ENCODE measurements around the gene ACAP3.

ACAP3 gene

GRCh38 chr1:1294250-1294890 lies 13.4 kb downstream of the ACAP3 start:
- Histone ChIP-seq H3K36me3 (ENCODE audit: control insufficient read depth, low read length) (no peaks in the 10 kb centered on the region), H3K9me3 (ENCODE audit: control insufficient read depth, insufficient read depth, low read length) (no peaks in the 10 kb centered on the region; the same call in 1 of the 2 replicates), H3K27ac (ENCODE audit: low read depth, low read length) (no peak overlapping the region), H3K79me2 (ENCODE audit: control insufficient read depth, low read length) (no peaks in the 10 kb centered on the region), H3F3A (ENCODE audit: control insufficient read depth, insufficient read depth) (no peaks in the 10 kb centered on the region), H3K4me2 (ENCODE audit: low read length) (no peak overlapping the region), H3K4me3 (ENCODE audit: low read length) (no peak overlapping the region), H3K9me2 (replicated peaks; ENCODE audit: control insufficient read depth, low read length) (no peaks in the 10 kb centered on the region), H4K20me1 (ENCODE audit: control insufficient read depth, insufficient read depth, low read depth, low read length) (no peaks in the 10 kb centered on the region), H3K4me1 (ENCODE audit: control insufficient read depth, low read length) (no peaks in the 10 kb centered on the region), H3K27me3 (ENCODE audit: control insufficient read depth, low read length) (no peaks in the 10 kb centered on the region)
- no peak for TF ChIP-seq EZH2phosphoT487 (IDR thresholded peaks at IDR 0.05; ENCODE audit: borderline replicate concordance, low read length)
- TF ChIP-seq, protein P1, sequence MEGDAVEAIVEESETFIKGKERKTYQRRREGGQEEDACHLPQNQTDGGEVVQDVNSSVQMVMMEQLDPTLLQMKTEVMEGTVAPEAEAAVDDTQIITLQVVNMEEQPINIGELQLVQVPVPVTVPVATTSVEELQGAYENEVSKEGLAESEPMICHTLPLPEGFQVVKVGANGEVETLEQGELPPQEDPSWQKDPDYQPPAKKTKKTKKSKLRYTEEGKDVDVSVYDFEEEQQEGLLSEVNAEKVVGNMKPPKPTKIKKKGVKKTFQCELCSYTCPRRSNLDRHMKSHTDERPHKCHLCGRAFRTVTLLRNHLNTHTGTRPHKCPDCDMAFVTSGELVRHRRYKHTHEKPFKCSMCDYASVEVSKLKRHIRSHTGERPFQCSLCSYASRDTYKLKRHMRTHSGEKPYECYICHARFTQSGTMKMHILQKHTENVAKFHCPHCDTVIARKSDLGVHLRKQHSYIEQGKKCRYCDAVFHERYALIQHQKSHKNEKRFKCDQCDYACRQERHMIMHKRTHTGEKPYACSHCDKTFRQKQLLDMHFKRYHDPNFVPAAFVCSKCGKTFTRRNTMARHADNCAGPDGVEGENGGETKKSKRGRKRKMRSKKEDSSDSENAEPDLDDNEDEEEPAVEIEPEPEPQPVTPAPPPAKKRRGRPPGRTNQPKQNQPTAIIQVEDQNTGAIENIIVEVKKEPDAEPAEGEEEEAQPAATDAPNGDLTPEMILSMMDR (IDR thresholded peaks at IDR 0.05; ENCODE audit: low read depth, low read length, poor library complexity, severe bottlenecking) = no peak

DNA sequence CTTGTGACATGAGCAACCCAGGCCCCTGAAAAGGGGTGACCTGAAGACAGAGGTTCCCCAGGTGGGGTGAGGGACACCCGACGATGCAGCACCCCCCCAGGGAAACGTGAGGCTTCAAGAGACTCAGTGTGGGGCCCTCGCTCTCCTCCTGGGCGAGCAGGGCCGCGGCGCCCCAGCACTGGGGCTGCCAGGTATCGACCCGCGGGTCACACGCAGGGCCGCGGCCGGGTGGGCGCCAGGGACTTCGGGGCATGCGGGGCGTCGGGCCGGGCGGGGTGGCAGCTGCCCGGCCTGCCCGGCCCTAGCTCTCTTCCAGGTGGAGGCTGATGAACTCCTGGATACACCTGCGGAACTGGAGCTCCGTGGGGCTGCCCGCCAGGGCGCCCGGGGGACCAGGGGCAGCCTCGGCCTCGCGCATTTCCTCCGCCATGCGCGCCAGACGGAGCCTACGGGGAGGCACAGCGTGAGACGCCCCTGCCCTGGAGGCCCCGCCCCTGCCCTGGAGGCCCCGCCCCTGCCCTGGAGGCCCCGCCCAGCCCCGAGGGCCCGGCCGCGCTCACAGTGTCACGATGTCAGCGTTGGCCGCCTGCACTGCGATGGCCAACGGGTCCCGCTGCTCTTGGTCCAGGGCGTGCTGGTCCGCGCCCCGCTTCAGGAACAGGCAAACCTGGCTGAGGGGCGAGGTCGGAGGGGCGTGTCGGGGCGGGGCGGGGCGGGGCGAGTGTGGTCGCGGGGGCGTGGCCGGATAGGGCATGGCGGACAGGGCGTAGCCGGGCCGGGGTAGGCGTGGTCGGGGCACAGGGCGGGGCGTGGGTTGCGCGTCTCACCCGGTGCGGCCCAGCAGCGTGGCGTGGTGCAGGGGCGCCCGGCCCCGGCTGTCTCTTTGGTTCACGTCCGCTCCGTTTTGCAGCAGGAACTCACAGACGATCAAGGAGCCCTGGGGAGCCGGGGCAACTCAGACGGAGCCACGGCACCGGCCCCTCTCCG lies 14.2 kb downstream of the ACAP3 start:
- Histone ChIP-seq H3K36me3 (ENCODE audit: control insufficient read depth, low read length) (no peaks in the 10 kb centered on the region), H3K9me3 (ENCODE audit: control insufficient read depth, insufficient read depth, low read length) (no peaks in the 10 kb centered on the region; the same call in 1 of the 2 replicates), H4K20me1 (ENCODE audit: control insufficient read depth, insufficient read depth, low read depth, low read length) (no peaks in the 10 kb centered on the region), H3K27ac (ENCODE audit: low read depth, low read length) (no peak overlapping the region), H3K4me2 (ENCODE audit: low read length) (no peak overlapping the region), H3K4me3 (ENCODE audit: low read length) (no peak overlapping the region), H3K9me2 (replicated peaks; ENCODE audit: control insufficient read depth, low read length) (no peaks in the 10 kb centered on the region), H3K79me2 (ENCODE audit: control insufficient read depth, low read length) (no peaks in the 10 kb centered on the region), H3F3A (ENCODE audit: control insufficient read depth, insufficient read depth) (no peaks in the 10 kb centered on the region), H3K4me1 (ENCODE audit: control insufficient read depth, low read length) (no peaks in the 10 kb centered on the region), H3K27me3 (ENCODE audit: control insufficient read depth, low read length) (no peaks in the 10 kb centered on the region)
- TF ChIP-seq, protein P1 (IDR thresholded peaks at IDR 0.05; ENCODE audit: low read depth, low read length, poor library complexity, severe bottlenecking) = no peak
- TF ChIP-seq EZH2phosphoT487 (IDR thresholded peaks at IDR 0.05; ENCODE audit: borderline replicate concordance, low read length) = no peak

- H4K20me1 ChIP-seq (ENCODE audit: control insufficient read depth, insufficient read depth, low read depth, low read length) = no peaks in the 10 kb centered on the region
- H3K4me2 ChIP-seq (ENCODE audit: low read length) = no peak overlapping the region
- no peaks in the 10 kb centered on the region for H3K27me3 ChIP-seq (ENCODE audit: control insufficient read depth, low read length)
- no peaks in the 10 kb centered on the region for H3F3A ChIP-seq (ENCODE audit: control insufficient read depth, insufficient read depth)
- no peaks in the 10 kb centered on the region for H3K4me1 ChIP-seq (ENCODE audit: control insufficient read depth, low read length)
- no peaks in the 10 kb centered on the region for H3K9me2 ChIP-seq (replicated peaks; ENCODE audit: control insufficient read depth, low read length)
- TF ChIP-seq, protein P1 (IDR thresholded peaks at IDR 0.05; ENCODE audit: low read depth, low read length, poor library complexity, severe bottlenecking) = no peak
- no peaks in the 10 kb centered on the region; the same call in 1 of the 2 replicates for H3K9me3 ChIP-seq (ENCODE audit: control insufficient read depth, insufficient read depth, low read length)
- H3K4me3 ChIP-seq (ENCODE audit: low read length) = no peak overlapping the region
- H3K27ac ChIP-seq (ENCODE audit: low read depth, low read length) = no peak overlapping the region
- no peaks in the 10 kb centered on the region for H3K36me3 ChIP-seq (ENCODE audit: control insufficient read depth, low read length)
- H3K79me2 ChIP-seq (ENCODE audit: control insufficient read depth, low read length) = no peaks in the 10 kb centered on the region
These were observed 14.9 kb downstream of the ACAP3 start for GRCh38 chr1:1292851-1293250.

All from DOHH2 (cell line).